GM12873 (cell line): Measurements from ENCODE around the gene IGSF22.

Experiments
- TF ChIP-seq, protein P1 (sequence below): IDR thresholded peaks from 2 replicates; pipeline ENCODE4 v1.5.1; 2012; ENCODE audit warnings: low read depth, mild to moderate bottlenecking, moderate library complexity, low read length, control low read depth; ENCODE audit not compliant: insufficient read depth; ENCODE audit errors: missing control alignments

IGSF22 gene

GRCh38 chr11:18726040-18726439 lies at the start of gene IGSF22:
TSS of gene IGSF22 (minus strand) at chr11:18726188. CDS start at chr11:18724236, 1,952 bp downstream.
- TF ChIP-seq, protein P1, sequence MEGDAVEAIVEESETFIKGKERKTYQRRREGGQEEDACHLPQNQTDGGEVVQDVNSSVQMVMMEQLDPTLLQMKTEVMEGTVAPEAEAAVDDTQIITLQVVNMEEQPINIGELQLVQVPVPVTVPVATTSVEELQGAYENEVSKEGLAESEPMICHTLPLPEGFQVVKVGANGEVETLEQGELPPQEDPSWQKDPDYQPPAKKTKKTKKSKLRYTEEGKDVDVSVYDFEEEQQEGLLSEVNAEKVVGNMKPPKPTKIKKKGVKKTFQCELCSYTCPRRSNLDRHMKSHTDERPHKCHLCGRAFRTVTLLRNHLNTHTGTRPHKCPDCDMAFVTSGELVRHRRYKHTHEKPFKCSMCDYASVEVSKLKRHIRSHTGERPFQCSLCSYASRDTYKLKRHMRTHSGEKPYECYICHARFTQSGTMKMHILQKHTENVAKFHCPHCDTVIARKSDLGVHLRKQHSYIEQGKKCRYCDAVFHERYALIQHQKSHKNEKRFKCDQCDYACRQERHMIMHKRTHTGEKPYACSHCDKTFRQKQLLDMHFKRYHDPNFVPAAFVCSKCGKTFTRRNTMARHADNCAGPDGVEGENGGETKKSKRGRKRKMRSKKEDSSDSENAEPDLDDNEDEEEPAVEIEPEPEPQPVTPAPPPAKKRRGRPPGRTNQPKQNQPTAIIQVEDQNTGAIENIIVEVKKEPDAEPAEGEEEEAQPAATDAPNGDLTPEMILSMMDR = no peak

DNA sequence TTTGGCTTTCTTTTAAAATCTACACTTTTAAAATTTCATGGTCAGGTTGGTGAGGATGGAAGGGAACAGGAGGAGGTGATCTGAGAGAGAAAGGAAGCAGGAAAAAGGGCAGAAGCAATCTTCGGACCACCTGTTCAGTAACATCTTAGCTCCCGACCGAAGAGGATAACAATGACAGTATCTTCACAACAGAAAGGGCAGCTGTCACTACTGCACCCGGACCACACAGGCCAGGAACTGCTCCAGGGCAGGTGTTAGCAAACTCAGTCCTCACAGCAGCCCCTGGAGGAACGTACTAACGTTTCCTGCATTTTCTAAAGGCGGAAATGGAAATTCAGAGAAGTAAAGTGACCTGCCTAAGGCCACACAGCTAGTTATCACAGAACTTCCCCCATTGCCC lies 48.8 kb upstream of the IGSF22 start:
- TF ChIP-seq, protein P1 = no peak

DNA sequence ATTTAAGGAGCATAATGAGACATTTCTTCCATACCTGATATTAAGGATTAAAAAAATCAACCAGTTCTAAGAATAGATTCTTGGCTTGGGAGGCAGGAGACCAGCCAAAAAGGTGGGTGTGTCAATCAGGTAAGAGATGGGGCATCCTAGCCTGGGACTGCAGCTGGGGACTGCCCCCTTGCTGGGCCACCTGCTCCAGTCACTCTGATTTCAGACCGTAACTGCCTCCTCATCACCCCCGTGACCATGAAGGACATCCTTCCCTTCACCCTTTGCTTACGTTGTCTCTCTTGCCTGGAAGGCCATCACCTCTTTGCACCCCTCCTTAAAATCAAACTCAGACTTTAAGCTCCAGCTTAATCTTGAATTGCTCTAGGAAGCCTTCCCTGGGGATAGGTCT lies 47.7 kb upstream of the IGSF22 start:
- TF ChIP-seq, protein P1 = no peak

DNA sequence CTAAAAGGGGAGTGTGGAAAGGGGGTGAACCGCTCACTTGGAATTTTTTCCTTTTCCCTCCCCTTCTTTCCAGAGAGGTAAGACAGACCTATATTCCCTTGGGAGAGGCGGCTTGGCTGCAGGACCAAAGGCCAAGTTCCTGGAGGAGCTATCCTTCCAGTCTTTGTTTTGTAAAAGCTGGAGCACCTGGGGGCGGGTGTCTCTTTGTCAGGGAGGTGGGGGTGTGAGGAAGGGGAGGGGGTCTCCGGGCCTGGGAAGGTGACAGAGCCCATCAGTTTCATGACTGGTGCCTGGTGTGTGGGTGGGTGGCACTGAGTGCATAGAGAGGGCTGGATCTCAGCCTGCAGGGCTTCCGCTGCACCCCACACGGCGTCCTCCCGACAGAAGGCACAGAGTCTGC lies 47.1 kb upstream of the IGSF22 start:
- TF ChIP-seq, protein P1 = no peak

DNA sequence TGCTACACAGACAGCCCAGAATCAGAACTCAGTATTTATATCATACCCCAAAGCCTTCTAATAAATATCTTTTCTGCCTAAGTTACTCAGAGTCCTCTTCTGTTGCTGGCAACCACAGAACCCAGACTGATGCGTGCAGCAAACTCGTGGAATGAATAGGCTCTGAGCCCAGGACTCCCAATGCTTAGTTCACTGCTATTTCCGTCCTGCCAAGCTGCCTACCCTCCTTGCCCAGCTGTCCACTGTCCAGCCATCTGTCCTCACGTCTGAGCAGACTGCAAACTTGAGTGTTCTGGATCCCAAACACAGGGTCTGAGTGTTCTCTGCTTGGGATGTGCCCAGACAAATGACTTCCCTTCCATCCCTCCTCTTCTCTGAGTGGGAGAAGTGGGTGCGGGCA lies 46.2 kb upstream of the IGSF22 start:
- TF ChIP-seq, protein P1 = no peak

- TF ChIP-seq, protein P1 = no peak
These were observed 45.5 kb upstream of the IGSF22 start for GRCh38 chr11:18771266-18772035.

- TF ChIP-seq, protein P1 = no peak
These were observed 44.6 kb upstream of the IGSF22 start for GRCh38 chr11:18770479-18771125.
